ENCODE measurements around the gene GPR4.

DNA sequence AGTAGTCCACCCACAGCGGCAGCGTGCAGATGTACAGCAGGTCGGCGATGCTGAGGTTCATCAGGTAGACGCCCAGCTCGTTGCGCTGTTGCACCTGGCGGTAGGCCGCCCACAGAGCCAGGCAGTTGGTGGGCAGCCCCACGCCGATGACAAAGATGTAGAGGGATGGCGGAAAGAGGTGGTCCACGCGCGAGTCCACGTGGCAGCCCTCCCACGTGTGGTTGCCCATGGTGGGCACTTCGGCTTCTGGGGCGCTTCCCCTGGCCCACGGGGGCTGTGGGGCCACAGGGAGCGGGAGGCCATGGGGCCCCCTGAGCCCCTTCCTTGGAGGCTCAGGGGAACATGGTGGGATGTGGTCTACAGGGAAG is 10.4 kb downstream of the GPR4 start:
- TF ChIP-seq POLR2A (IDR thresholded peaks at IDR 0.05) (no peak), EP300 (IDR thresholded peaks at IDR 0.05) (no peak)

Measured in upper lobe of left lung (tissue), 4 donors.